ENCODE results near the gene TBC1D1.

The TBC1D1 gene

DNA sequence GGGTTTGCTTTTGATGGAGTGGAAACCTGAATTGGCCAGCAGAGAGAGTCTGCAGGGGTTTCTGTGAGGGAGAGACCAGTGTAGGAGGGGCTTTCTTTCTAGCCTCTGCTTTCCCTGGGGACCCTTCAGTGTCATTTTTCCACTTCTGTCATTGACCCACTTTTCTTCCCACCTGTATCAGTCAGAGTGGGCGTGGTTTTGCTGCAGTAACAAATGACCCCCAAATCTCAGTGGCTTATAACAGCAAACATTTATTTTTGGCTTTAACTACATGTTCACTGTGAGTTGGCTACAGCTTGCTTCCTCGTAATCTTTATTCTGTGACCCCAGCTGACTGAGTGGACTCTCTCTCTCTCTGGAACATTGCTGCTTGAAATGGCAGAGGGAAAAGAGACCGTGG is 43.7 kb downstream of the TBC1D1 start:
- TF ChIP-seq EZH2phosphoT487 (IDR thresholded peaks at IDR 0.05; ENCODE audit: low read length): no peak
- no peak for TF ChIP-seq EZH2 (optimal IDR thresholded peaks at IDR 0.05; ENCODE audit: low read depth, low read length)
- H3F3A ChIP-seq (ENCODE audit: insufficient read depth, low read length): no peaks in the 10 kb centered on the region
- peaks cover 18% of the 10 kb centered on the region for H3K79me2 ChIP-seq (ENCODE audit: low read length)
- H2AFZ ChIP-seq (ENCODE audit: low read length): no peak overlapping the region
- no peak overlapping the region for H3K4me2 ChIP-seq (ENCODE audit: low read depth, low read length)
- H3K27ac ChIP-seq (ENCODE audit: low read length): no peak overlapping the region
- no peak for DNase-seq
- H3K9me2 ChIP-seq (replicated peaks; ENCODE audit: insufficient read depth, low read length): no peaks in the 10 kb centered on the region
- no peaks in the 10 kb centered on the region for H4K20me1 ChIP-seq (ENCODE audit: insufficient read depth, low read length)
- no peaks in the 10 kb centered on the region for H3K4me1 ChIP-seq (ENCODE audit: low read length)
- H3K36me3 ChIP-seq (replicated peaks; ENCODE audit: insufficient read depth, low read length): no peaks in the 10 kb centered on the region
- no peaks in the 10 kb centered on the region for H3K9me3 ChIP-seq (replicated peaks; ENCODE audit: insufficient read depth, low read length)
- H3K9ac ChIP-seq (ENCODE audit: low read length): no peak overlapping the region
- H3K4me3 ChIP-seq (ENCODE audit: low read length): no peak overlapping the region
- no peaks in the 10 kb centered on the region for H3K27me3 ChIP-seq (replicated peaks; ENCODE audit: insufficient read depth, low read length)

DNA sequence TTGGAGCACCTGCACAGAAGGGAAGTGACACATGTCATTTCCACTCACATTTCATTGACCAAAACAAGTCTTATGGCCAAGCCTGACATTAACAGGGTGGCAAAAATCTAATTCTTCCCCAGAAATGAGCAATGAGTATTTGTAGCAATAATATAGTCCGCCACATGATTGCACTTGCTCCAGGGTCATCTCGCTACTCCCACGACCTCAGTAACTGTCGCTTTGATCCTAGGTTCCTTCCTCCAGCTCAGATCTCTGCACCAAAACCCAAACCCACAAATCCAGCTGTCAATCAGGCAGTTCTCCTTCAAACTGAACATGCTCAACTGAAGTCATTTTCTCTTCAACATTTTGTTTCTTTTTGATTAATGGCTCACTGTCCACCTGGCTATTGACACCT is 44.1 kb downstream of the TBC1D1 start:
- H4K20me1 ChIP-seq (ENCODE audit: insufficient read depth, low read length): no peaks in the 10 kb centered on the region
- H3K4me1 ChIP-seq (ENCODE audit: low read length): no peaks in the 10 kb centered on the region

DNA sequence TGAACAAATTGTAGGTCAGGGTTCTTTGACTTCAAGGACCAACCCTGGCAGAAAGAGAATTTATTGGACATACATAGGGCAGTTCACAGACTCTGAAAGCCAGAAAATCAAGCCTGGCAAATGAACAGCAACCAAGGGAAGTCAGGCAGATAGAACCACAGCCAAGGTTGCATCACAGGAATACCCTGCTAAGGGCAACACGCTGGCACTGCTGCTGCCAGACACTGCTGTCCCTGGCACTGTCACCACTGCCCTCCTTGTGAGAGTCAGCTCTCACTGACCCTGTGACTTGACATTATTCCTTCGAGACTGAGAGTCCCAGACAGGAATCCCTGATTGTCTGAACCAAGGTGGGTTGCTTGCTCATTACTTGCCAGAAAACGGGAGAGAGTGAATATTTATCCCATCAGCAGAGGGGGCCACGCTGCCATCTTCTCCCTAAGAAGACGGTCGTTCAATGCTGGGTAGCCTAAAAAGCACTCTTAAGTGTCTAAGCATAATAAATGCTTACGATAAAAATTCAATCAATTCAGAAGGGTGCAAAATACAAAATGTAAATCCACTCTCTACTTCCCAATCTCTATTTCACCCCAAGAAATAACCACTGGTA is 46.1 kb downstream of the TBC1D1 start:
- no peak overlapping the region for H3K4me2 ChIP-seq (ENCODE audit: low read depth, low read length)
- H3K27ac ChIP-seq (ENCODE audit: low read length): no peak overlapping the region
- no peak for DNase-seq

More for the DNA sequence above, 44.1 kb downstream of the TBC1D1 start:
- peaks cover 18% of the 10 kb centered on the region for H3K79me2 ChIP-seq (ENCODE audit: low read length)
- H3K27me3 ChIP-seq (replicated peaks; ENCODE audit: insufficient read depth, low read length): no peaks in the 10 kb centered on the region
- H3K9me3 ChIP-seq (replicated peaks; ENCODE audit: insufficient read depth, low read length): no peaks in the 10 kb centered on the region
- H2AFZ ChIP-seq (ENCODE audit: low read length): no peak overlapping the region
- DNase-seq: no peak
- H3K4me2 ChIP-seq (ENCODE audit: low read depth, low read length): no peak overlapping the region
- H3K9me2 ChIP-seq (replicated peaks; ENCODE audit: insufficient read depth, low read length): no peaks in the 10 kb centered on the region
- no peaks in the 10 kb centered on the region for H3F3A ChIP-seq (ENCODE audit: insufficient read depth, low read length)
- no peak overlapping the region for H3K9ac ChIP-seq (ENCODE audit: low read length)
- H3K4me3 ChIP-seq (ENCODE audit: low read length): no peak overlapping the region
- H3K36me3 ChIP-seq (replicated peaks; ENCODE audit: insufficient read depth, low read length): no peaks in the 10 kb centered on the region
- no peak overlapping the region for H3K27ac ChIP-seq (ENCODE audit: low read length)
- TF ChIP-seq, protein P1, sequence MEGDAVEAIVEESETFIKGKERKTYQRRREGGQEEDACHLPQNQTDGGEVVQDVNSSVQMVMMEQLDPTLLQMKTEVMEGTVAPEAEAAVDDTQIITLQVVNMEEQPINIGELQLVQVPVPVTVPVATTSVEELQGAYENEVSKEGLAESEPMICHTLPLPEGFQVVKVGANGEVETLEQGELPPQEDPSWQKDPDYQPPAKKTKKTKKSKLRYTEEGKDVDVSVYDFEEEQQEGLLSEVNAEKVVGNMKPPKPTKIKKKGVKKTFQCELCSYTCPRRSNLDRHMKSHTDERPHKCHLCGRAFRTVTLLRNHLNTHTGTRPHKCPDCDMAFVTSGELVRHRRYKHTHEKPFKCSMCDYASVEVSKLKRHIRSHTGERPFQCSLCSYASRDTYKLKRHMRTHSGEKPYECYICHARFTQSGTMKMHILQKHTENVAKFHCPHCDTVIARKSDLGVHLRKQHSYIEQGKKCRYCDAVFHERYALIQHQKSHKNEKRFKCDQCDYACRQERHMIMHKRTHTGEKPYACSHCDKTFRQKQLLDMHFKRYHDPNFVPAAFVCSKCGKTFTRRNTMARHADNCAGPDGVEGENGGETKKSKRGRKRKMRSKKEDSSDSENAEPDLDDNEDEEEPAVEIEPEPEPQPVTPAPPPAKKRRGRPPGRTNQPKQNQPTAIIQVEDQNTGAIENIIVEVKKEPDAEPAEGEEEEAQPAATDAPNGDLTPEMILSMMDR (IDR thresholded peaks at IDR 0.05; ENCODE audit: low read length): no peak
- TF ChIP-seq EZH2 (optimal IDR thresholded peaks at IDR 0.05; ENCODE audit: low read depth, low read length): no peak
- no peak for TF ChIP-seq EZH2phosphoT487 (IDR thresholded peaks at IDR 0.05; ENCODE audit: low read length)

DNA sequence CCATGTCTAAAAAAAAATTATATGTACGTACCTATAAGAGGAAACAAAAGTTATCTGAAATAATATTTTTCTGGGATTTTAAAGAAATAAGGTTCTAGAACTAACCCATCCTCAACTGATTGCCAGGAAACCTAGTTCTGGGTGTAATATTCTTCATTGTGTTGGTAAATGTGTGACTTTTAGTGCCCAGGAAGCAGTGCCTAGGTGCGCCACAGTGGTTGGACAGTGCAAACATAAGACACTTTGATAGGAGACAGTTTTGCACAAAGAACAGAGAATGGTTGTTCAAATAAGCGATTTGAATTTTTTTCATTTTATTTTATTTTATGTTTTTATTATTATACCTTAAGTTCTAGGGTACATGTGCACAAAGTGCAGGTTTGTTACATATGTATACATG is 47.3 kb downstream of the TBC1D1 start:
- Histone ChIP-seq H3K4me1 (ENCODE audit: low read length) (no peaks in the 10 kb centered on the region), H3K36me3 (replicated peaks; ENCODE audit: insufficient read depth, low read length) (no peaks in the 10 kb centered on the region), H3K27ac (ENCODE audit: low read length) (no peak overlapping the region), H3K9ac (ENCODE audit: low read length) (no peak overlapping the region), H3K4me2 (ENCODE audit: low read depth, low read length) (no peak overlapping the region), H2AFZ (ENCODE audit: low read length) (no peak overlapping the region), H3K27me3 (replicated peaks; ENCODE audit: insufficient read depth, low read length) (no peaks in the 10 kb centered on the region), H3K4me3 (ENCODE audit: low read length) (no peak overlapping the region), H4K20me1 (ENCODE audit: insufficient read depth, low read length) (no peaks in the 10 kb centered on the region), H3F3A (ENCODE audit: insufficient read depth, low read length) (no peaks in the 10 kb centered on the region), H3K9me2 (replicated peaks; ENCODE audit: insufficient read depth, low read length) (no peaks in the 10 kb centered on the region), H3K9me3 (replicated peaks; ENCODE audit: insufficient read depth, low read length) (no peaks in the 10 kb centered on the region), H3K79me2 (ENCODE audit: low read length) (peaks cover 18% of the 10 kb centered on the region)
- DNase-seq: no peak
- TF ChIP-seq EZH2phosphoT487 (IDR thresholded peaks at IDR 0.05; ENCODE audit: low read length): no peak
- TF ChIP-seq EZH2 (optimal IDR thresholded peaks at IDR 0.05; ENCODE audit: low read depth, low read length): no peak
- TF ChIP-seq, protein P1 (IDR thresholded peaks at IDR 0.05; ENCODE audit: low read length): no peak

More for the DNA sequence above, 46.1 kb downstream of the TBC1D1 start:
- Histone ChIP-seq H3K9ac (ENCODE audit: low read length) (no peak overlapping the region), H2AFZ (ENCODE audit: low read length) (no peak overlapping the region), H3K79me2 (ENCODE audit: low read length) (peaks cover 18% of the 10 kb centered on the region), H3K4me1 (ENCODE audit: low read length) (no peaks in the 10 kb centered on the region), H3K4me3 (ENCODE audit: low read length) (no peak overlapping the region), H3K36me3 (replicated peaks; ENCODE audit: insufficient read depth, low read length) (no peaks in the 10 kb centered on the region), H4K20me1 (ENCODE audit: insufficient read depth, low read length) (no peaks in the 10 kb centered on the region), H3K9me3 (replicated peaks; ENCODE audit: insufficient read depth, low read length) (no peaks in the 10 kb centered on the region), H3K9me2 (replicated peaks; ENCODE audit: insufficient read depth, low read length) (no peaks in the 10 kb centered on the region), H3F3A (ENCODE audit: insufficient read depth, low read length) (no peaks in the 10 kb centered on the region), H3K27me3 (replicated peaks; ENCODE audit: insufficient read depth, low read length) (no peaks in the 10 kb centered on the region)
- TF ChIP-seq, protein P1 (IDR thresholded peaks at IDR 0.05; ENCODE audit: low read length): no peak
- no peak for TF ChIP-seq EZH2phosphoT487 (IDR thresholded peaks at IDR 0.05; ENCODE audit: low read length)
- no peak for TF ChIP-seq EZH2 (optimal IDR thresholded peaks at IDR 0.05; ENCODE audit: low read depth, low read length)

Data from MM.1S (cell line).